ENCODE results near the gene KPNB1.

The KPNB1 gene

GRCh38 chr17:47615766-47616424 lies 33.8 kb upstream of the KPNB1 start:
- TF ChIP-seq EZH2 (IDR thresholded peaks at IDR 0.05; ENCODE audit: borderline replicate concordance, low read depth, low read length, severe bottlenecking) = no peak
- peak; percentile 86 for TF ChIP-seq CTCF (IDR thresholded peaks at IDR 0.05; ENCODE audit: borderline replicate concordance, extremely low read depth, low read length, poor library complexity, severe bottlenecking)
- H3K27ac ChIP-seq (ENCODE audit: low read length) = 0 out of 2 replicates have a peak overlapping the region, but pooled peaks have one; percentile 9
- H2AFZ ChIP-seq (ENCODE audit: low read depth, low read length) = no peak overlapping the region
- H4K20me1 ChIP-seq (ENCODE audit: insufficient read depth, low read length) = no peaks in the 10 kb centered on the region
- H3K9ac ChIP-seq (ENCODE audit: low read depth, low read length) = no peak overlapping the region
- H3K9me3 ChIP-seq (ENCODE audit: insufficient read depth, low read length, severe bottlenecking) = no peaks in the 10 kb centered on the region
- H3K4me2 ChIP-seq (ENCODE audit: insufficient read depth, low read length) = no peak overlapping the region
- H3K4me1 ChIP-seq (ENCODE audit: insufficient read depth, low read length) = no peaks in the 10 kb centered on the region
- peaks cover 83% of the 10 kb centered on the region for H3K36me3 ChIP-seq (ENCODE audit: insufficient read depth, low read length)
- peak; percentile 77 for ATAC-seq (ENCODE audit: insufficient read depth, low read depth)
- H3K4me3 ChIP-seq (ENCODE audit: low read depth in 1 of 2, low read length in 2 of 2) = no peak overlapping the region
- no peaks in the 10 kb centered on the region for H3K79me2 ChIP-seq (ENCODE audit: insufficient read depth, low read length)
- no peak for DNase-seq
- H3K27me3 ChIP-seq (ENCODE audit: insufficient read depth, low read length, poor library complexity) = no peaks in the 10 kb centered on the region

GRCh38 chr17:47618410-47618809 lies 31.3 kb upstream of the KPNB1 start:
- Histone ChIP-seq H3K4me1 (ENCODE audit: insufficient read depth, low read length) (no peaks in the 10 kb centered on the region), H3K27ac (ENCODE audit: low read length) (no peak overlapping the region), H4K20me1 (ENCODE audit: insufficient read depth, low read length) (no peaks in the 10 kb centered on the region), H3K4me2 (ENCODE audit: insufficient read depth, low read length) (no peak overlapping the region), H3K9ac (ENCODE audit: low read depth, low read length) (no peak overlapping the region), H2AFZ (ENCODE audit: low read depth, low read length) (no peak overlapping the region), H3K9me3 (ENCODE audit: insufficient read depth, low read length, severe bottlenecking) (no peaks in the 10 kb centered on the region), H3K36me3 (ENCODE audit: insufficient read depth, low read length) (peaks cover 84% of the 10 kb centered on the region), H3K27me3 (ENCODE audit: insufficient read depth, low read length, poor library complexity) (no peaks in the 10 kb centered on the region), H3K4me3 (ENCODE audit: low read depth in 1 of 2, low read length in 2 of 2) (no peak overlapping the region), H3K79me2 (ENCODE audit: insufficient read depth, low read length) (no peaks in the 10 kb centered on the region)
- ATAC-seq (ENCODE audit: insufficient read depth, low read depth) = no peak
- no peak for DNase-seq
- TF ChIP-seq EZH2 (IDR thresholded peaks at IDR 0.05; ENCODE audit: borderline replicate concordance, low read depth, low read length, severe bottlenecking) = no peak
- peak; percentile 25 for TF ChIP-seq CTCF (IDR thresholded peaks at IDR 0.05; ENCODE audit: borderline replicate concordance, extremely low read depth, low read length, poor library complexity, severe bottlenecking)

GRCh38 chr17:47620503-47621245 lies 29.0 kb upstream of the KPNB1 start:
- no peak for ATAC-seq (ENCODE audit: insufficient read depth, low read depth)
- Histone ChIP-seq H3K4me1 (ENCODE audit: insufficient read depth, low read length) (no peaks in the 10 kb centered on the region), H3K79me2 (ENCODE audit: insufficient read depth, low read length) (no peaks in the 10 kb centered on the region), H3K9me3 (ENCODE audit: insufficient read depth, low read length, severe bottlenecking) (no peaks in the 10 kb centered on the region), H3K4me2 (ENCODE audit: insufficient read depth, low read length) (no peak overlapping the region), H3K27ac (ENCODE audit: low read length) (no peak overlapping the region), H4K20me1 (ENCODE audit: insufficient read depth, low read length) (no peaks in the 10 kb centered on the region), H3K36me3 (ENCODE audit: insufficient read depth, low read length) (peaks cover 74% of the 10 kb centered on the region), H3K9ac (ENCODE audit: low read depth, low read length) (no peak overlapping the region), H3K27me3 (ENCODE audit: insufficient read depth, low read length, poor library complexity) (no peaks in the 10 kb centered on the region), H2AFZ (ENCODE audit: low read depth, low read length) (no peak overlapping the region), H3K4me3 (ENCODE audit: low read depth in 1 of 2, low read length in 2 of 2) (no peak overlapping the region)
- DNase-seq = no peak
- TF ChIP-seq CTCF (IDR thresholded peaks at IDR 0.05; ENCODE audit: borderline replicate concordance, extremely low read depth, low read length, poor library complexity, severe bottlenecking) (no peak), EZH2 (IDR thresholded peaks at IDR 0.05; ENCODE audit: borderline replicate concordance, low read depth, low read length, severe bottlenecking) (no peak)
